Measurements from ENCODE around the gene AGK.
A peak's percentile ranks its signal among the peaks of the same experiment; 100 is the strongest.

Gene AGK

GRCh38 chr7:141649865-141650634 lies 98.8 kb downstream of the AGK start:
- peak; percentile 41 for DNase-seq

GRCh38 chr7:141651417-141651816 lies 100.2 kb downstream of the AGK start:
- DNase-seq: no peak

DNA sequence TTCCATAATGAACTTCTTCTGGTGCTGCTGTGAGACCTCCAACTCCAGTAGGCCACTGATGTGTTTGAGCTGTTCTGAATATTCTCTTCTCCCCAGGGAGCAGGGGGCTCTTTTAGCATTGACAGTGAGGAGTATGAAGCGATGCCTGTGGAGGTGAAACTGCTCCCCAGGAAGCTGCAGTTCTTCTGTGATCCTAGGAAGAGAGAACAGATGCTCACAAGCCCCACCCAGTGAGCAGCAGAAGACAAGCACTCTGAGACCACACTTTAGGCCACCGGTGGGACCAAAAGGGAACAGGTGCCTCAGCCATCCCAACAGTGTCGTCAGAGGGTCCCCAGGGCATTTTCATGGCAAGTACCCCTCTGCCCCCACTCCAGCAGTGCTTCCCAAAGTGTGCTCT lies 101.5 kb downstream of the AGK start:
- DNase-seq: no peak

GRCh38 chr7:141654551-141654950 lies 103.3 kb downstream of the AGK start:
- DNase-seq: peak; percentile 71

GRCh38 chr7:141659501-141659900 lies 108.3 kb downstream of the AGK start:
- no peak for DNase-seq

DNA sequence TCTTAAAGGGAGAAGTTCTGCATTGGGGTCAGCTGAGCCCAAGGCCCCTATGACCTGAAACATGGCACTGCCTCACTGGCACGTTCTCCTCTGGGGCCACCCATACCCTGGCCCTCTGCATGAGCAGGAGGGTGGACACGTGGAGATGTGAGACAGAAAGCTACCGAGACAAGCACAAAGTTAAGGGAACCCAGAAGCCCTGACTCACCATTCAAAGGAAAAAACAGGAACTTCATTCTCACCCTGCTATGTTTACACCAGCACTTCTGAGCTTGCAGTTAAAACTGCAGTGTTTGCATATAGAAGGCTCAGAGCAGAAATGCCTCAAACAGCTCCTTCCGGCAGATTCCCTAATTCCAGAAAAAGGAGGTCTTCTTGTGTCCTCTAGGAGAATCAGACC lies 109.0 kb downstream of the AGK start:
- no peak for DNase-seq

- no peak for DNase-seq
Measured at GRCh38 chr7:141663081-141663849, 112.1 kb downstream of the AGK start.

- no peak for DNase-seq
Measured at GRCh38 chr7:141664450-141664849, 113.2 kb downstream of the AGK start.

GRCh38 chr7:141665208-141666035 lies 114.2 kb downstream of the AGK start:
- no peak for DNase-seq

DNA sequence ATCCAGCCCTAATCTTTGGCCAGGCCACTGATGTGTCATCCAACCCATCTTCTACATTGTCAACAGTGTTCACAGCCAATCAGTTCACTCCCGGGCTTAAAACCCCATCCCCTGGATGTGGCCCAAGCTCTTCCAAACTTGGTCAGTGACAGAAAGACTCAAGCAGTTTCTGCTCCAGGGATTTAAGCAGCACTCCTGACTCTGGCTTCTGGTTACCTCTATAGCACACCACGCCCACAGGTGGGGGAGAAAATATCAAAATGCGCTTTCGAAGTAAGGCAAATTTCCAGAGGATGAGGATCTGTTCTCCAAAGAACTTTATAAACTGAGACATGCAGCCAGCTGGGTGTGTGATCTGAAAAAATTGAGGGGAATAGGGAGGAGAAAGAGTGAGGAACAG lies 114.9 kb downstream of the AGK start:
- DNase-seq: no peak

DNA sequence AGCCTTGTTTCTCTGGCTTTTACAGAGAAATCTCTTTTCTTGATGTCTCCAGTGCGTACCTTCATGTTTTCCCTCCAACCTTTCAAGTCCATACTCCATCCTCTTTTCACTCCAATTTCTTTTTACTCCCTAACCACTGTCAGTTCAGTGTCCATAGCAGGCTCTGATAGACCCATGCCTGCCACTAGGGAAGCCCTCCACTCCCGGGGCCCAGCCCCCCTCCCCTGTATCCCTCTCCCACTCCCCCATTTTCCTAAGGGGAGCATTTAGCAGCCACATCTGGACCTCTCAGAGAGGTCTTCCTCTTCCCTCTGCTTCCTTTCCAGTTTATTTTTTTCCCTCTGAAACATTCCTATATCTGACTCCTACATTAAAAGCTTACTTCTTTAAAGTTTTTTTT lies 117.6 kb downstream of the AGK start:
- no peak for DNase-seq

DNA sequence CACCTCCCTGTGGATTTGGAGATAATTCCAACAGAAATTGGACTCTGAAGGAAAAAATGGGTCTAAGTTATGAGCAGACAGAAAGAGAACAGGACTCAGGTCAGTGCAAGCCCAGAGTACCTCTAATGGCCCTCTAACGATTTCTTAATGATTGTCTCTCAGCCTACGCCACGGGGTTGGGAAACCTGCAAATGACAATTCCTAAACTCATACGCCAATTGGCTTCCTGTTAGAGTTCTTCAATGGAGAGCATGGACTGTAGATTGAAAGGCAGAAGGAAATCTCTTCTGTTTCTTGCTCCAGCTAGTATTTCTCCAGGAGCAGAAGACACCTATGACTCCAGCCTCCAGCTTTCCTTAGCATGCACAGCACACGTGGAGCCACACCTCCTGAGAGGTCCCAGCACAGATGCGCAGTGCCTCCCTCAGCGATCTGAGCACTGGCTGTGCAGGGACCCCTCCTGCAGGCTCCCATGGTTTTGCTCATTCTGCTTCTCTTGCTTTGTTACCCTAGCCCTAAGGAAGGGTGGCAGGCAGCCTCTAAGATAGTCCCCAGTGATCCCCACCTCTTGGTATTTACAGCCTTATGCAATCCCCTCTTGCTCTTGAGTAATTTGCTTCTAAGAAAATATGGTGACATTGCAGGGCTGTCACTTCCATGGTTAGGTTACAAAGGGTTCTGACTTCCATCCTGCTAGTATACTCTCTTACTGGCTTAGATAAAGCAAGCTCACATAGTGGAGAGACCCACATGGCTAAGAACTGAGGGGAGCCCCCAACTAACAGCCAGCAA lies 120.7 kb downstream of the AGK start:
- DNase-seq: no peak

DNA sequence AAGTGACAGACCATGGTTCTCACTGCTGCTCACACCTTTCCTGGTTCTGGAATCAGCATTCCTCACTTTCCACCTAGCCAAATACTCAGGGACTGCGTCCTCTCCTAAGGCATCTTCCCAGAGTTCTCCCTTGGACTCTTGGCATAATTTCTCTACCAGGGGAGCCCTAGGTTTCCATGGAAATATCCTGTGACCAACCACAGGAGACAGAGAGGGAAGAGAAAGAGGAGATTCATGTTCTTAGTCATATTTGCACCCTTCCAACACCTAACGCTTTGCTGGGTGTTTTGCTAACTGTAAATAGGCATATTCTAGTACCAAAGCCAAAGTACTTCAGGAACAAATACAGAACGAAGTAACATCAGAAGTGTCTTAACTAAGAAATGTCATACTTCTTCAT lies 122.1 kb downstream of the AGK start:
- DNase-seq: no peak

DNA sequence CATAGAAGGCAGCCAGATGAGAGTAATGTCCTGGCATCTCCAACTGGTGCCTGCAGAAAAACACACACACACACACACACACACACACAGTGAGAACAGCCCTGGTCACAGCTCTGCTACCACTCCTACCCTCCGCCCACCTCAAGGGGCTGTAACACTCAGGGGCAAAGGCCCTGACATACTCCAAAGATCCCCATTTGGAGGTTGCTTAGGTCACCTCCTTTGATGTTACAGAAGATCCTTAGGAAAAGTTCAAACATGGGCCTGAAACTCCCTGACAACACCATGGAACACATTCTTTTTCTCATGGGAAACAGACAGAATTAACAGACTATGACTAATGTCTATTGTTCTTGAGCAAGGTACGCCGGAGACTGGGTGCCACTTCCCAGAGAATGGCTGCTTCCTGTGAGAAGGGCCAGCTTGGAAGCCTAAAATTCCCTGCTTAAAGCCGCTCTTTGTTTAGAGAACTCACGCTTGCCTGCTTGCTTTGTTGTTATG lies 123.0 kb downstream of the AGK start:
- DNase-seq: no peak

GRCh38 chr7:141674702-141675101 lies 123.5 kb downstream of the AGK start:
- DNase-seq: no peak

DNA sequence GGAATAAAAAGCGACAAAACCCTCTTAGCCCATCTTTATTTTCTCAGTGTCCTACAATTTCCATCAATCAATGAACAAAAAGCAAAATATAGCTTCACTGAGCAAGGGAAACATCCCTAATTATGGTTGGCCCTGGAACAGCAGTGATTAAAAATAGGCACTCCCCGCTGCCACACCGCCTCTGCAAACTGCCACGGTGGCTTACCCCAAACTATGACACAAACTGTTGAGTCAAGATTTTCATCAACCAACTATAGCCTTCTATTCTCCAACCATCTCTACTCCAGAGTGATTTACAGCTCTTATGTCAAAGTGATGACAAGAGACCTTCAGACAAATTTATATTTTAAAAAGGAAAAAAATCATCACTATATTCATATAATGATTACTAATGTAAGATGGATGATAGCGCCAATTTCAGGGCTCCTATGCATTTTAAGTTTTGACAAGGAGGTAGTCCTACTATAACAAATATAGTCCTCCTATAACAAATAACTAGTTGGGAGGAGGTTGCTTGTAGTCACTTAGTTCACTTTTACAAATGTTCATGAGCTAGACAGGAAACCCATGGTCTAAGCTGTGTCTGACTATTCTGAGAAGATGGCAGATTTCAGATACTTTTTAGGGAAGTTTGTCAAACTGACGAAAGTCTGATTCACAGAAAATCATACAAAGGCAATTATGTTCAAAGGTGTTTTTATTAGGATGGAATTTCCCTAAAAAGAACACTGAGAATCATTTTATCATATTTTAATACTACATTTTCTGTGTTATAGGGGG lies 124.4 kb downstream of the AGK start:
- no peak for DNase-seq

DNA sequence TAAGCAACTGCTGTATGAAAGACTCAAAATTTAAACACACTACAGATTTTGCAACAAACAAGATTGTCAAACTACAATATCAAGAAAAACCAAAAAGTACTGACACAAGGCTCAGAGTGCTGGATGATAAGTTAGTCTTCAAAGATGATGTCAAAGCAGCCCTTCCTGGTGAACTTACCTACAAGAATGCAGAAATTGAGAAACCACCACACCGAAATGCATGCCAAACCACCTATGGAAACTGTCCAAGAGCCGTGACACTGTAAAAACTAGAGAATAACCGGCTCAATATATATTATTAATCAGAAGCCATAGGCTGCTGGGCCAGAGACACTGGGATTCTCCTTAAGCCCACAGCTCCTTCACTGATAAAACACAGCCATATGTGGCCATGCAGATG lies 125.4 kb downstream of the AGK start:
- DNase-seq: no peak

GRCh38 chr7:141679014-141679413 lies 127.8 kb downstream of the AGK start:
- DNase-seq: peak; percentile 54

- no peak for DNase-seq
Measured at GRCh38 chr7:141685285-141686023, 134.2 kb downstream of the AGK start.

DNA sequence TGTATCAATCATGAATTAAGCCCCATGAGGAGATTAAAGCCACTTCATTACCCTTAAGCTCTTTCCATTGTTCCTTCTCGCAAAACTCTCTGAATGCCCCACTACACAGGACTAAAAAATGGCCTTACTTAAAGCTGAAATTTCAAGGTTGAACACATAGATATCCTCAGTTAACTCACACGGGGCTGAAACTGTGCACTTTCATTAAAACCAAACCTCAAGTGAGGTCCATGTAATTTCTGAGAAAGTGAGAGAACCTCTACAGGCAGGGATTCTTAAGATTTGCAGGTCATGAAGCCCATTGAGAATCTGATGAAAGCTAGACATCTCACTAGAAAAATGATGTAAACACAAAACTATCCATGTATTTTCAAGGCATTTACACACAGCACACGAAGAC lies 134.9 kb downstream of the AGK start:
- DNase-seq: no peak

DNA sequence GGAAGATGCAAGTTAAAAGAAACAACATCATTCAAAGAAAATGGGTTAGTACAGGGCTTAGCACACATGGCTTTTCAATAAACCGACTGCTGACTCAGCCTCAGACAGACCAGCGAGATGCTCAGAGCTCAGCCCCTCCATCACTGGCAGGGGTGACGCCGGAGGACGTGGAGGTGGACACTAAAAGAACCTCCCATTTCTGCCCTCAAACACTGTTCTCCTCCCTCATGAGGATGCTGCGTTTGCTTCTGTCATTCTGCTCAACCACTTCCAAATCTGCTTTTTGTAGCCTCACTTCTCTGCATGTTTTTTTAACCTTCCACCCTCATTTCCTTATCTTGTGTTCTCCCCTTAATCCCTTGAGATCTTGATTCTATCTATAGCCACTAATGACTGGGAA lies 135.5 kb downstream of the AGK start:
- no peak for DNase-seq

Measured in activated CD4-positive, alpha-beta T cell treated with anti-CD3 and anti-CD28 coated beads, Interleukin-2, Interleukin-6, amounts not matched to agents 100 ng/mL and 50 ng/mL, durations not matched to agents 16 hours and 8 hours (primary cell).